ENCODE data around the gene LHX4.
"Not testable (repeated sequence)": the region's sequence is repeated elsewhere in the genome, so short reads cannot be mapped to it uniquely, and the experiment has no call there.

The LHX4 gene

DNA sequence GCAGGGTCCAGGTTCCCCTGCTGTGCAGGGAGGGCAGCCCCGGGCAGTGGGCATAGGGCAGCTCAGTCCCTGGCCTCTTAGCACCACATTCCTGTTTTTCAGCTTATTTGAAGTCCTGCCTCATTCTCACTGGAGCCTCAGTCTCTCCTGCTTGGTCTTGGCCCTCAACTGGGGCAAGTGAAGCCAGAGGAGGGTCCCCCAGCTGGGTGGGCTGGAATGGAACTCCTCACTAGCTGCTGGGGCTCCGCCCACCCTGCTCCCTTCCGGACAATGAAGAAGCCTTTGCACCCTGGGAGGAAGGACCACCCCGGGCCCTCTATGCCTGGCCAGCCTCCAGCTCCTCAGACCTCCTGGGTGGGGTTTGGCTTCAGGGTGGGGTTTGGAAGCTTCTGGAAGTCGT, 32.8 kb upstream of the LHX4 start:
- no peak for DNase-seq (ENCODE audit: low read depth)

DNA sequence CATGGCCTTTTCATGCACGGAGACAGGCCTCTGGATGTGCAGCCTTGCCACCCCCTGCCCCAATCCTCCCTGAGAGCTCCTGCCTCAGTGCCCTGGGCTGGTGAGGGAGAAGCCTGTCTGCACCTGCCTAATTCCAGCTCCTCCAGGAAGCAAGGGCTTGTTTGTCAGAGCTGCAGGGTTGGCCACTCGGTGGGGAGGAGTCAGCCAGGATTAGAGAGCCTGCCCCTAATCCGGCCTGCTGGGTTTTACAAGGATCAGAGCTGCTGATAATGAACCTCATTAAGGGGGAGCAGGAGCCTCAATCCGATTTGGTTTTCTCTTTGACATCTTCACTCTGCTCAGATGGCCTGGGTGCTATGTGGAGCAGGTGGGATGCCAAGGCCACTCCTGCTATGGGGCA, 31.9 kb upstream of the LHX4 start:
- DNase-seq (ENCODE audit: low read depth): no peak

DNA sequence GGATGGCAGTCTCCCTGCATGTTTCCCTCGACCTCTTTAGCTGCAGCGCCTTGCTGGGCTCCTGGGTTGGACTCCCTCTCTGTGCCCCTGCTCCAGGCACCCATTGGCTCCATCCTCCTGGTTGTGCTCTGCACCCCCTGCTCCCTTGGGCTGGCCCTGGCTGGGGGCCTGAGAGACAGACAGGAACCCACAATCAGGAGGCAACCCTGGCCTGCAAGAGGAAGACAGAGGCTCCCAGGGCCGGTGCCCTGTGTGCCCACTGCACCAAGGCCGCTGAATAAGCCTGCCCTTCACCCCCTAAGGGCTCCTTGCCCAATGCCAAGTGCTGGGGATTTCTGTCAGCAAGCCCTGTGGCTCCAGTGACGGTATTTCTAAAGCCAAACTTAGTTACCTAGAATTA, 31.5 kb upstream of the LHX4 start:
- no peak for DNase-seq (ENCODE audit: low read depth)

DNA sequence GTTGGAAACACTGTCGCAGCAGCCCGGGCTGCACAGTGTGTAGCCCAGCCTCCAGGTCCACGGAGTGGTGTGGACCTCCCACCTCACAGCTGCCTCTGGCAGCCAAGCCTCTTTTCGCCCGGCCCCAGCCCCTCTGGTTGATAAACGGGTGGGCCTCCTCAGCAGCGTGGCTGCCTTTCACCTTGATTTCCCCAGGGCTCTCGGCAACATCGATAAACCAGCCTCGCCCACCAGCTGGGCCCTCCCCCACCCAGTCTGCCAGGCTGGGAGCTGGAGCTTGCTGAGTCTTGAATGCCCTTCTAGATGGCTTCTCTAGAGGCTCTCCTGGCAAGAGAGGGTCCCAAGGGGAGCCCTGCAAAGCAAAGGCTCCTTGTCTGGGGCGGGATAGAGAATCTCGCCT, 31.0 kb upstream of the LHX4 start:
- DNase-seq (ENCODE audit: low read depth): no peak

DNA sequence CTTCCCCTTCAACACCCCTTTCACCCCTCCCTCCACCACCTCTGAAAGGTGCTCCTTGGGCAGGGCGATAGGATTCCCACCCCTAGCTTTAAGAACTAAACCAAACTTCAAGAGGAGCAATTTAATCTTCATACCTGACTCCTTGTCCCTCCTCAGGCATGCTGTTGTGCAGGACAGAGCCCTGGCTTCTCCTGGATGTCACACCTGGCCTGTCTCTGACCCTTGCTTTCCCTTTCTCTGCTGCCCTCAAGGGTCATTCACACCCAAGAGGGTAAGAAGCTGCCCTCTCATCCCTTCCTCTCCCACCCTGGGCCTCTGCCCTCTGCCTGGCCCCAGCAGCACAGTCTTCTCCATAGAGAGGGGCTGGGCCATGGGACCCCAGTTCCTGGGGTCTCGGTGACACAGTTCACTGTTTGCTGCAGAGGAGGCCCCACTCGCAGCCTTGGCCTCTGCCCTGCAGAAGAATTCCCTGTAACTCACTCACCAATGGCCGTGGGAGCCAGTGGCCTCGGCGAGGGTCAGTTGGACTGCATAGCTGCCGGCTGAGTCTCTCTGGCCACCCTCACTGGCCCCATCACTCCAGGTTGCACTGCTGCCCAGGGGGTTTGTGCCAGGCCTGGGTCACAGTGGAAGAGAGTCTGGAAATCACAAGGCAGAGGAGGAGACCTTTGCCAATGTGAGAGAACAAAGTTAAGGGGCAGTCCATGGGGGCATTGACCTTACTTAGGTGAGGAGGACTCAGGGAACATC, 28.4 kb upstream of the LHX4 start:
- no peak for DNase-seq (ENCODE audit: low read depth)

DNA sequence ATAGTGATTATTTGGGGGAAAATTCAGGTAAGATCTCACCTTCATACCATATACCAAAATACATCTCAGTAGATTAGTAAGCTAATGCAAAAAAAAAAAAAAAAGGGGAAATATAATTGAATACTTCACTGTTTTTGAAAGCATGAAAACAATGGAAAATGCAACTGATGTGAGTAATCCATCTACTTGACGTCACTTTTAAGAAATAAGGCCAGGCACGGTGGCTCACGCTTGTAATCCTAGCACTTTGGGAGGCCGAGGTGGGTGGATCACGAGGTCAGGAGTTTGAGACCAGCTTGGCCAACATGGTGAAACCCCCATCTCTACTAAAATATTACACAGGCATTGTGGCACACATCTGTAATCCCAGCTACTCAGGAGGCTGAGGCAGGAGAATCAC, 27.5 kb upstream of the LHX4 start:
- DNase-seq (ENCODE audit: low read depth): not testable (repeated sequence)

DNA sequence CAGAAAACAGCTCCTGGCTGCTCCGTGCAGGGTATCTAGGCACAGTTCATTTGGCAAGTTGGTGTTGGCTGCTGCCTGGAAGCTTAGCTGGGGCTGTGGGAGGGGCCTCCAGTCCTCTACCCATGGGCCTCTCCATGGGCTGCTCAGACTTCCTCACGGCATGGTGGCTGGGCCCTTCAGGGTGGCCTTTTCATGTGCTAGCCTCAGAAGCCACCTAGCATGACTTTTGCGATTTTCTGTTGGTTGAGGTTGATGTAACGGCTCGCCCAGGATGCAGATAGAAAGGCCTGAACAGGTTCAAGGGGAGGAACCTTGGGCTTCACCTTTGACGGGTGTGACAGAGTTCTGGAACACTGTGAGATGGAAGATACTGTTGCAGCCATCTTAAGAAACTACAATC, 25.8 kb upstream of the LHX4 start:
- DNase-seq (ENCODE audit: low read depth): no peak

DNA sequence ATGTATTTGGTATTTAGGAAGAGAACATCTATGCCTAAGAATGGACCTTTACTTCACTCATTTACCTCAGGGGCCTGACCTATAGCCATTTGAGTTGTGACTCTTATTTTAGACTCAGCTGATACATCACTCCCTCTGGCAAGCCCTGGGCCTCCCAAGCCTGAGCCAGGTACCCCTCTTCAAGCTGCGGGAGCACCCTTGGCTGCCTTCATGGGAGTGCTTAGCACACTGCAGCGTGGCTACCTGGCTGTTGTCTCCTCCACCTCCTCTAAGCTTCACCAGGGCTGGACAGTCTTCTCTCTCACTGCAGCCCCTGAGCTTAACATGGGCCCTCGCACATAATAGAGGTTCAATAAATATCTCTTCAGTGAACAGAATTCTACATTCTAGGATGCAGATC, 23.5 kb upstream of the LHX4 start:
- DNase-seq (ENCODE audit: low read depth): no peak

DNA sequence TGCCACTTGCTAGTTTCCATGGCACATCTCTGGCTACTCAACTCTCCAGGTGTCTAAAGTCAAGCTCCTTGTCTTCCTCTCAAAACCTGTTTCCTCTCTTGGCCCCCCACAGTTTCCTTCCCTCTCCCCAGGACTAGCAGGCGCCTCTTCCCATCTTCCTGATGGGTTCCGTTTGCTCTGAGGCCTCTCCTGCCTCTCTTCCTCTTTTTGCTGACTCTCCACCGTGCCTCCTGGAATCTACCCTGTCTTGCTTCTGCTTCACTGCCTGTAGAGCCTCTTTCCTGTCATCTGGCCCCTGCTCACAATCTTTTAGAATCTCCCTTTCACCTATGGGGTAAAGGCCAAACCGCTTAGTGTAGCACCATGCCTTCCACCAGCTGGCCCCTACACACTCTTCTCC, 21.8 kb upstream of the LHX4 start:
- no peak for DNase-seq (ENCODE audit: low read depth)

DNA sequence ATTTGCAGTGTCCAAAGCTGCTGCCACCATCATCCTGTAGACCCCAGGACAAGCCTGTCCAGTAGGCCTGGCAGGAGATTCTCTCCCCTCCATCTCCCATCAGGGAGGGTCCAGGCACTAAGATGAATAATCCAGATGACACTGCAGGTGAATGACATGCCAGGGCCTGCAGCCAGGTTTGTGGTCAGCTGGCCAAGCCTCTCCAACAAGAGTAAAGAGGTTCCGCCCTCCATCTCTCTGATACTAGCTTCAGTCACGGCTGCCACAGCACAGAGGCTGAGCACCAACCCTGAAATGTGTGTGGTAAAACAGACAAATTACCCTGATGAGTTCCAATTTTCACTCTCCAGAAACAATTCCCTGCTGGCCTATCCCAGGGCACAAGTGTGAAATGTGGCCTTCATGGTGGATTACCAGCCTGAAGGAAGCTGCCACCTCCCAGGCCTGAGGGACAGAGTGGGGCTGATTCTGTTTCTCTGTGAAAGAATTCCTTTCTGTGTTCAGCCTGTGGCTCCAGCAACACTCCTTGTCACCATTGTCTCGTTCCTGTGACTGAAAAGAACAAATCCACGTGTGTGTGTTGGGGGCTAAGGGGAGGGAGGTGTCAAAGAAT, 19.9 kb upstream of the LHX4 start:
- DNase-seq (ENCODE audit: low read depth): no peak

DNA sequence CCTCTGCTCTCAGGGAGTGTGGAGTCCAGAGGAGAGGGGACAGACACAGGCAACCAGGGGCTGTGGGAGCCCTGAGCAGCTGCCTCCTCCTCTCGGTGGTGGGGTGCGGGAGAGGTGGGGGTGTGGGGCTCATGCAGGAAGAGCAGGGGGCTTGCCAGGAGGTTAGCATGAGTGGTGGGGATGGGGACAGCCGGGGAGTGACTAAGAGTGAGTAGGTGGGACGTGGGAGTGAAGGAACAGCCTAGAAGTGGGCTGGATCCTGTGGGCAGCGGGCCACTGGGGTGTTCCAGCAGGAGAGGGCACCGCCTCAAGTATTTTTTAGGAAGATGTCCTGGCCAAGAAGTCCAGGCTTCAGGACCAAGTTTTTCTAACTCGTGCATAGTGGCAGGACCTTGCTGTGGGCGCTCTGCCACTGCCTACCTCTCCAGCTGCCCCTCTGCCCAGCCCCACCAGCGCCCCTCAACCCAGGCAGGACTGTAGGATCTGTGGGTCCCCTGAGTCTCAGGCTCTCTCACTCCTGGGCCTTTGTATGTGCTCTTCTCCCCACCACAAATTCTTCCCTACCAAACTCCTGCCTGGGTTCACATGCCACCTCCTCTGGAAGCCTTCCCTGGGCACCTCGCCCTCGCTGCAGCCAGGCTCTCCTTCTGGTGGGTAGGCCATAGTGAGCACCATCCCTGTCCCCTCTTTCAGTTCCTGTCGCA, 18.8 kb upstream of the LHX4 start:
- DNase-seq (ENCODE audit: low read depth): no peak

DNA sequence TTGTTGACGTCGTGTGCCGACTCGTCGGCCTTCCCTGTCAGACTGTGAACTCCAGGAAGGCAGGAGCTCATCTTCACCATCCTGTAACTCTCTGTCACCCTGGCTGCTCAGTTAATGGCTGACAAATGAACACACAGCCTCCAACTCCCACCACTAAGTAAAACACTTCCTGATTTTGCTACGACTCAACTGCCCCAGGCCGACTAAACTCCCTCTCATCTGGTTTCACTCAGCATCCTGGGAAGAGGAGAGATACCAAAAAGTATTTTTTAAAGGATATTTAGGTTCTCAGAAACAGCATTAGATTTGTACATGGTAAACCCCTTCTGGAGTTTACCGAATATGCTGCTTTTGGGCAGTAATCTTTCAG, 18.2 kb upstream of the LHX4 start:
- no peak for DNase-seq (ENCODE audit: low read depth)

DNA sequence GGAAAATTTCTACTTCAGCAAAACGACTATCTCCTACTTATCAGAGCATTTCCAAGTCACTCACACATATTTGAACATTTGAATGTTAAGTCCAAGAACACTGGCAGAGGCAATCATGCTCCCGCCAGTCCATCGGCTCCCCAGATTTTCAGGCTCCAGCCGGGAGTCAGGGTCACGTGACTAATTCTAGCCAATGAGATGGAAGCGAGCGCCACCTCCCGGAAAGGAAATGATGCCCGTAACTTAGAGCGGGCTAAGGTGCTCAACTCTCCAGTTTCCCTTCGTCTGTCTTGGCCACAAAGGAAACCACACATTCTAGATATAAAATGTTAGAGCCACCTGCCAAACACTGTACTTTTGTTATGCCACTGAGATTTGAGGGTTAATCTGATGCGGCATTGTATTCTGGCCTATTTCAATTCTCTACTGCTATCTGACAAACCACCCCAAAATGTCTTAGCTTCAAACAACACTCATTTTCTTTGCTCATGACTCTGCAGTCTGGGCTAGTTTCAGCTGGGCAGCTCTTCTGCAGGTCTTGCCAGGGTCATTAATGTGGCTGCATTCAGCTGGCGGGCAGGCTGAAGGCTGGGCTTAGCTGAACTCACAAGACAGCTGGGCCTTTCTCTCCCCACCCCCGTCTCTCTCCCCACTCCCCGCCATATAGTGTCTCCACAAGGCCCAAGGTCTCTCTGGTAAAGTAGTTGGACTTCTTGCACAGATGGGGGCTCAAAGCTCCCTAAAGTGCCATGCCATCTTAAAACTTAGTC, 16.5 kb upstream of the LHX4 start:
- no peak for DNase-seq (ENCODE audit: low read depth)

DNA sequence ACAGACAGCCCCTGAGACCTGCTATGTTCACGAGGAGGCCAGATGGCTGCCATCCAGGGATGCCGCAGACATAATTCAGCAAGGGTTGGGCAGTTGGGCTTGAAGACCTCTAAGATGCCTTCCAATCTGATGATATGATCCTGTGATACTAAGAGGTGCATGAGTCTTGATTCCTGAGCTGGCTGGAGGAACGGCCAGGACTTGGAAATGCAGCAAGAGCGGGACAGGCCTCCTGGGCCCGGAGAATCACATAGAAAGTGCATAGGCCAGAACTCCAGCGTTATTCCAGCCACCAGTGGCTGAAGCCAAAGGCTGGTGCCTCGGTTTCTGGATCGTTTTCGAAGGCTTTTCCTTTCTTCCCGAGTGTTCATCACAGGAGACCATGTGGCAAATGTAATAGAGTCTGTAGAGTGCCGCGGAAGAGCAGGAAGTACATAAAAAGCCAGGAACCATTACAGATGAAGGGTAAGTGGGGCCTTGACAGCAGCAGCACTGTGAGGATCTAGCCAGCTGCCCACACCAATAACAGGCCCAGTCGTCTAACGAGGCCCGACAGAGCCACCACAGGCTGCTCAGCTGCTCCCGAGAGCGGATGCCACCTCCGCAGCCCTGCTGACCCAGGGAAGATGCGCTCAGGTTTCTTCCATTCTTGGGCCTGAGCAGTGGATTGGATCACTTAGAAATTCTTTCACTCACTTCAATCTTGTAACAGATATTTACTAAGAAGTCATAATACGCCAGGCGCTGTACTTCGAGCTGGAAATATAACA, 14.0 kb upstream of the LHX4 start:
- DNase-seq (ENCODE audit: low read depth): no peak

DNA sequence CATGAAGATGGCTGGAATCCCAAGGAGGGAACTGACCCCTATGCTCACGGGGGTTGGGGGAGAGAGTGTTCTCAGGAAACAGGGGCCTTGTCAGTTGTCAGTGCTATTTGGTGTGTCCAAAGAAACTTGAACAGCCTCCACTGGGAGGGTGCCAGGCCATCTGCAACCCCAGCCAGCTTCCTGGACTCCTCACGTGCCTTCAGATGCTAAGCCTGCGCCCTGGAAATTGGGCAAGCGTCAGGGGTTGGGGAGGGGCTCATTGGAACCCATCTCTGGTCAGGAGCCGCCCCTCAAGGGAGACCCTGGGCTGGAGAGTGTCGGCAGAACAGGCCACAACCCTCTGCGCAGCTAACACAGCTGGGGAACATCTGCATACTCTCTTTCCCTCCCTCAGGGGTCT, 13.1 kb upstream of the LHX4 start:
- DNase-seq (ENCODE audit: low read depth): no peak

DNA sequence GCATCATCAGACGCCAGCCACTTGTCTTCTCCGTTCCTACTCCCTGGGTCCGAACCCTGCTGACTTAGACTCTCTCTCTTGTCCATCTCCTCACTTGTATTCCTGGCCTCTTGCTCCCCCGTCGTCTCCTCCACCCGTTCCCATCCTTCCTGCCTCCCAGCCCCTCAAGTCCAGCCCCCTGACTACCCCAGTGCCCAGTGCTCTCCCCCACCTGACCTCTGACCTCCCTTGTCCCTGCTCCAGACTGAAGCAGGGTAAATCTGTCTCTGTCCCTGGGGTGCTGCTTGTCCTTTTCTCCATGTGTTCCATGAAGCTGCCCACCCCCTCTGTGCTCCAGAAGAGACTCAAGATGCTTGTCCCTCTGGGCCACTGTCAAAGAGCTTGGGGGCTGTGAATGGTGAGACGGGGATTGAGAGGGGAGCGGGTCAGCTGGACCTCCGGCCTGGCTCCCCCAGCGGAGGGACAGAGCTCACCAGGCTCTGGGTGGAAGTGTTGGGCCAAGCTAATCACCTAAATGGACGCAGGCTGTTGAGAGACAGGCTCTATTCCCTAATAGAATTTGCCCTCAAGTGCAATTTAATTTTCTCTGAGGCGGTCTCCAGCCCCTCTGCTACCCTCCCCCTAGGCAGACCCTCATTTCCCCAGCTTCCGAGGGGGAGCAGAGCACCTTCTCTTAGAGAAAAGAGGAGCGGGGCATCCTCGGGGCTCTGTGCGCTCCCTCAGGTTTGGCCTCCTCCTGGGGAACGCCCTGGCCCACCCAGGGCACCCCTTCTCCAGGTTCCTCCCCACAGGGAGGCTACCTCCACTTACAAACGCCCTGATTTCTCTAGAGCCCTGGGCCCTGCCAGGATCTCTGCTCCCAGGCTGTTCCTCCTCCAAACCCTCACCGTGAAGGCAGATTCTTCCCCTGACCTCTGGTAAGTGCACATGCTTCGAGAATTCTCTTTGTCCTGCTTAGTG, 11.0 kb upstream of the LHX4 start:
- no peak for DNase-seq (ENCODE audit: low read depth)

DNA sequence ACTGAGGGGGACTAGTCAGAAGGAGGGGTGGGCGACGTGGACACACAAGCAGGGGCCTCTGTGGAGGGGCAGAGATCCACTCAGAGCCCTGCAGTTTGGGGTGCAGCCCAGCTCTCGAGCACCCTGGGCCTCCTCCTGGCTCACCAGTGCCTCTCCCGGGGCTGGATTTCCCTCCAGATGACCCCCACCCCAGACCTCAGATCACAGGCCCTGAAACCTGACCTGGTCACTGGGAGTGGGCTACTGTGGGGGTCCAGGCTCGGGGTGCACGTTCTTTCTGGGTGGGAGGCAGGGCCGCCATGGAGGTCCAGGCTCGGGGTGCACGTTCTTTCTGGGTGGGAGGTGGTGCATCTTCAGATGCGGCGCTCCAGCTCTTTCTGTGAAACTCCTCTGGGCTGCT, 10.3 kb upstream of the LHX4 start:
- DNase-seq (ENCODE audit: low read depth): no peak

DNA sequence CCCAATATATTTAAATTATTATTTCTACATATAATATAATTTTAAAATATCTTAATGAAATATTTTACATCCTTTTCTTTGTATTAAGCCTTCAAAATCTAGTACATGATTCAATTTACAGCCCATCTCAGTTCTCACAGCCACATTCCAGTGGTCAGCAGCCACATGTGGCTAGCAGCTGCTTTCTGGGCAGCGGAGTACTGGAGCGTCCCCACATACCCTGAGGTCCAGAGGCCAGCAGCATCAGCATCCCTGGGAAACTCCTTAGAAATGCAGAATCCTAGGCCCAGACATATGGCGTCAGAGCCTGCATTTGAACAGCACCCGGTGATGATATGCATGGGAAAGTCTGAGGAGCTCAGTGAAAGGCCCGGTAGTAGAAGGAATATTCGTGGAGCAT, 8.6 kb upstream of the LHX4 start:
- DNase-seq (ENCODE audit: low read depth): no peak

DNA sequence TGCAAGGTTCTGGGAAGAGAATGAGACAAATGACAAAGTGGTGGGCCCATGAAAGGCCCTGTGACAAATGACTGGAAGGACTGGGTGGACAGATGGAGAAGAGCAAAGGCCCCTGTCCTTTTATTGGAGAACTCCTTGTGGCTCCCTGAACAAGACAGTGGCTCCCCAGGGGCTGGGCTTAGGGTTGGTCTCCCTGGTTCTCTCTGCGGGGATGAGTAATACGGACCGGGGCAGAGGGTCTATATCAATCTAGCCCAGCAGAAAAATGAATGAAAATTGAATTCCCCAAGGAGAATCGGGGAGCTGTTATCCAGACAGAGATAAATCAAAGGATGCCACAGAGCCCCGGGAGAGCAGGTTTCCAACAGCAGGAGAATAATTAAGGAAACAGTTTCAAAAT, 5.2 kb upstream of the LHX4 start:
- DNase-seq (ENCODE audit: low read depth): no peak

DNA sequence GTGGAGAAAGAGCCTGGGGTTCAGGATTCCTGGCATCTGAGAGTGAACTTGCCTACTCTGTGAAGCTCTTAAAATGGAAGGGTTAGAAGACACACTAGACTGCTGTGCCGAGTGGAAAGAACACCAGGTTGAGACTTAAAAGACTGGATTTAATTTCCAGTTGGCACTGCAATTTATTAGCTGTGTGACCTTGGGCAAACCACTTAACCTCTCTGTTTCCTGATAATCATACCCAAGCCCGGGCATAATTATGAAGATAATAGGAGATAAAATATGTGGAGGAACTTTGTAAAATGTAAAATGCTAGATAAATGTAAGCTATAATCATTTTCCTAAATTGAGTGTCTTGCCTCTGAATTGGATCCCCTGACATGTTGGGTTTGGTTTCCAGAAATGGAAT, 4.7 kb upstream of the LHX4 start:
- DNase-seq (ENCODE audit: low read depth): no peak

Data from stimulated activated CD4-positive, alpha-beta T cell treated with anti-CD3 and anti-CD28 coated beads, Interleukin-2, amount 100 ng/mL, for 4 hours (primary cell).